H9 (cell line): Measurements from ENCODE around the gene SLC39A7. TPM values are rescaled to one million over a fixed set of nuclear protein-coding genes. Genes with fewer than 3 reads are reported as not detected.

Experiments used
- DNase-seq: peaks from one replicate; pipeline ENCODE4 v3.0.0-alpha.2; 2017
- H2AFZ ChIP-seq: one replicate; pipeline ENCODE4 v1.6.1; 2013; ENCODE audit warnings: mild to moderate bottlenecking, low read length, control low read depth, moderate library complexity
- H2AK5ac ChIP-seq: 2 replicates; pipeline ENCODE4 v1.6.1; 2013; ENCODE audit warnings: low read length, control low read depth, mixed read lengths; ENCODE audit not compliant: insufficient read length
- H2BK120ac ChIP-seq: one replicate; pipeline ENCODE4 v1.6.1; 2013; ENCODE audit warnings: low read depth, mild to moderate bottlenecking, low read length, control low read depth, inconsistent platforms; ENCODE audit not compliant: poor library complexity, severe bottlenecking
- H2BK12ac ChIP-seq: 2 replicates; pipeline ENCODE4 v1.6.1; 2013; ENCODE audit warnings: low read length, control low read depth, mixed read lengths, low read depth; ENCODE audit not compliant: insufficient read length
- H2BK15ac ChIP-seq: 2 replicates; pipeline ENCODE4 v1.6.1; 2013; ENCODE audit warnings: low read depth, low read length, control low read depth
- H2BK20ac ChIP-seq: one replicate; pipeline ENCODE4 v1.6.1; 2013; ENCODE audit warnings: low read depth, mild to moderate bottlenecking, low read length, control low read depth, inconsistent platforms; ENCODE audit not compliant: poor library complexity, severe bottlenecking
- H2BK5ac ChIP-seq: 2 replicates; pipeline ENCODE4 v1.6.1; 2013; ENCODE audit warnings: low read length, control low read depth, mixed read lengths; ENCODE audit not compliant: insufficient read length
- H3K14ac ChIP-seq: 2 replicates; pipeline ENCODE4 v1.6.1; 2013; ENCODE audit warnings: low read length, control low read depth; ENCODE audit not compliant: insufficient read depth
- H3K18ac ChIP-seq: 2 replicates; pipeline ENCODE4 v1.6.1; 2013; ENCODE audit warnings: low read depth, mild to moderate bottlenecking, mixed read lengths, low read length, control low read depth; ENCODE audit not compliant: insufficient read length
- H3K23ac ChIP-seq: 2 replicates; pipeline ENCODE4 v1.6.1; 2013; ENCODE audit warnings: low read length, control low read depth, mixed read lengths, low read depth; ENCODE audit not compliant: insufficient read length
- H3K23me2 ChIP-seq: 2 replicates; pipeline ENCODE4 v1.6.1; 2013; ENCODE audit warnings: low read depth, mild to moderate bottlenecking, mixed read lengths, low read length, control low read depth; ENCODE audit not compliant: insufficient read length, poor library complexity, severe bottlenecking
- H3K27ac ChIP-seq: 2 replicates; pipeline ENCODE4 v1.5.1; 2013; ENCODE audit warnings: low read length, control low read depth, mixed read lengths, low read depth; ENCODE audit not compliant: insufficient read length
- H3K27me3 ChIP-seq: 2 replicates; pipeline ENCODE4 v1.6.1; 2013; ENCODE audit warnings: low read length, control low read depth, inconsistent platforms; ENCODE audit not compliant: insufficient read depth
- H3K4ac ChIP-seq: 2 replicates; pipeline ENCODE4 v1.6.1; 2013; ENCODE audit warnings: low read depth, mild to moderate bottlenecking, control low read depth, inconsistent platforms, low read length, moderate library complexity
- H3K4me1 ChIP-seq: 2 replicates; pipeline ENCODE4 v1.6.1; 2013; ENCODE audit warnings: low read length, control low read depth, inconsistent platforms; ENCODE audit not compliant: insufficient read depth
- H3K4me2 ChIP-seq: 2 replicates; pipeline ENCODE4 v1.6.1; 2013; ENCODE audit warnings: low read length, control low read depth, mixed read lengths; ENCODE audit not compliant: insufficient read length, insufficient read depth
- H3K56ac ChIP-seq: 2 replicates; pipeline ENCODE4 v1.6.1; 2013; ENCODE audit warnings: low read depth, mild to moderate bottlenecking, mixed read lengths, low read length, control low read depth; ENCODE audit not compliant: insufficient read length
- H3K79me1 ChIP-seq: 2 replicates; pipeline ENCODE4 v1.6.1; 2013; ENCODE audit warnings: low read depth, mild to moderate bottlenecking, moderate library complexity, low read length, control low read depth, inconsistent platforms; ENCODE audit not compliant: insufficient read depth, poor library complexity, severe bottlenecking
- H3K79me2 ChIP-seq: 2 replicates; pipeline ENCODE4 v1.6.1; 2013; ENCODE audit warnings: low read length, control low read depth, inconsistent platforms; ENCODE audit not compliant: insufficient read depth
- H3K9ac ChIP-seq: 2 replicates; pipeline ENCODE4 v1.6.1; 2013; ENCODE audit warnings: low read length, control low read depth, mixed read lengths; ENCODE audit not compliant: insufficient read length; ENCODE audit errors: extremely low read depth
- H3K9me3 ChIP-seq: one replicate; pipeline ENCODE4 v1.6.1; 2013; ENCODE audit warnings: low read depth, low read length, inconsistent platforms; ENCODE audit not compliant: control insufficient read depth
- H3T11ph ChIP-seq: one replicate; pipeline ENCODE4 v1.6.1; 2013; ENCODE audit warnings: mild to moderate bottlenecking, low read length, control low read depth, inconsistent platforms
- H4K20me1 ChIP-seq: one replicate; pipeline ENCODE4 v1.6.1; 2013; ENCODE audit not compliant: control insufficient read depth, insufficient read length, insufficient read depth
- H4K5ac ChIP-seq: 2 replicates; pipeline ENCODE4 v1.6.1; 2013; ENCODE audit warnings: low read depth, mild to moderate bottlenecking, mixed read lengths, low read length, control low read depth; ENCODE audit not compliant: insufficient read length
- H4K8ac ChIP-seq: replicated peaks from 2 replicates; pipeline ENCODE4 v1.6.1; 2013; ENCODE audit warnings: low read length, control low read depth, mixed read lengths, low read depth; ENCODE audit not compliant: insufficient read length
- H4K91ac ChIP-seq: 2 replicates; pipeline ENCODE4 v1.6.1; 2013; ENCODE audit warnings: low read depth, mild to moderate bottlenecking, moderate library complexity, mixed read lengths, low read length, control low read depth; ENCODE audit not compliant: insufficient read length
- H3K27ac Mint-ChIP-seq, 3 experiments: 2 replicates in 2 of 3; 3 replicates in 1 of 3; pipeline ENCODE4 v1.8.0; 2020 to 2021; ENCODE audit warnings: mixed read lengths in 3 of 3, mild to moderate bottlenecking in 1 of 3, moderate library complexity in 1 of 3
- H3K27me3 Mint-ChIP-seq: 2 replicates; pipeline ENCODE4 v1.8.0; 2021; ENCODE audit warnings: low read depth, mild to moderate bottlenecking, moderate library complexity, mixed read lengths
- H3K36me3 Mint-ChIP-seq, 3 experiments: 2 replicates in 2 of 3; 3 replicates in 1 of 3; pipeline ENCODE4 v1.8.0; 2020 to 2021; ENCODE audit warnings: low read depth in 3 of 3, mixed read lengths in 3 of 3; ENCODE audit not compliant: insufficient read depth in 1 of 3
- H3K4me1 Mint-ChIP-seq, 2 experiments: 2 replicates each; pipeline ENCODE4 v1.8.0; 2020; ENCODE audit warnings: mixed read lengths in 2 of 2
- H3K4me3 Mint-ChIP-seq, 2 experiments: 2 replicates in 1 of 2; 3 replicates in 1 of 2; pipeline ENCODE4 v1.8.0; 2020 to 2021; ENCODE audit warnings: mild to moderate bottlenecking in 2 of 2, mixed read lengths in 2 of 2, moderate library complexity in 1 of 2
- H3K9me3 Mint-ChIP-seq, 2 experiments: 2 replicates in 1 of 2; 3 replicates in 1 of 2; pipeline ENCODE4 v1.8.0; 2020; ENCODE audit warnings: mild to moderate bottlenecking in 2 of 2, mixed read lengths in 2 of 2, moderate library complexity in 1 of 2
- CTCF ChIP-seq: fragments of 200-600 bp; sonication (generic); conservative IDR thresholded peaks from 3 replicates; pipeline ENCODE4 v1.8.0; 2021; ENCODE audit warnings: antibody characterized with exemption, mild to moderate bottlenecking
- WGBS: extraction: QIAGEN DNeasy Blood & Tissue Kit; methylation state at CpG from one replicate; pipeline ENCODE4 v1.1.7; 2013; ENCODE audit warnings: missing lambda C conversion rate, low lambda C conversion rate, mixed read lengths; ENCODE audit not compliant: insufficient read length; ENCODE audit errors: extremely low coverage; 5-methylcytosine and 5-hydroxymethylcytosine counted together
- total RNA-seq: library from RNA; stranded (reverse); gene quantifications from 2 replicates; pipeline ENCODE4 v1.2.1, GENCODE V29; 2021

SLC39A7 gene
- total RNA-seq, 1 experiment from 2014 or later = 107 TPM

- Mint-ChIP-seq H3K36me3 (no peaks in the 10 kb centered on the region), H3K9me3 (no peaks in the 10 kb centered on the region), H3K4me3 (no peak overlapping the region), H3K27ac (peak overlapping the region in 2 of 3 experiments; percentile 17 to 44; a peak in 2 of 7 replicates), H3K4me1 (peaks cover 17 to 20% of the 10 kb centered on the region in 2 experiments), H3K27me3 (peaks cover 29% of the 10 kb centered on the region)
- no peaks in the 10 kb centered on the region for H3K79me1 ChIP-seq
- H3K23me2 ChIP-seq = peaks cover 5% of the 10 kb centered on the region
- H3K9me3 ChIP-seq = no peaks in the 10 kb centered on the region
- no peak for DNase-seq
- no peak overlapping the region for H3K27ac ChIP-seq
- no peak overlapping the region for H3K18ac ChIP-seq
- no peak overlapping the region; the same call in 1 of the 2 replicates for H3K14ac ChIP-seq
- no peaks in the 10 kb centered on the region for H3K79me2 ChIP-seq
- H2BK15ac ChIP-seq = no peak overlapping the region
- H4K5ac ChIP-seq = no peak overlapping the region
- H2BK12ac ChIP-seq = no peak overlapping the region
- no peak overlapping the region for H3K56ac ChIP-seq
- no peaks in the 10 kb centered on the region for H3K4me1 ChIP-seq
- WGBS = no CpG with 5 or more reads among the region's 6 CpGs
- TF ChIP-seq CTCF = no peak
- H3T11ph ChIP-seq = no peak overlapping the region
- no peak overlapping the region for H3K4ac ChIP-seq
- no peak overlapping the region for H3K23ac ChIP-seq
- H4K20me1 ChIP-seq = peaks cover 3% of the 10 kb centered on the region
- H3K4me2 ChIP-seq = no peak overlapping the region
- H2AFZ ChIP-seq = no peak overlapping the region
- no peak overlapping the region for H4K91ac ChIP-seq
- no peak overlapping the region for H3K9ac ChIP-seq
- no peak overlapping the region for H2BK20ac ChIP-seq
- H2BK120ac ChIP-seq = no peak overlapping the region
- peaks cover 2% of the 10 kb centered on the region; the same call in 1 of the 2 replicates for H3K27me3 ChIP-seq
- H4K8ac ChIP-seq = no peak overlapping the region
- H2BK5ac ChIP-seq = no peak overlapping the region
- no peak overlapping the region for H2AK5ac ChIP-seq
Measured at GRCh38 chr6:33166363-33166762, 34.3 kb upstream of the SLC39A7 start.
